ENCODE data around the gene CD14. TPM values are rescaled to one million over a fixed set of nuclear protein-coding genes. Genes with fewer than 3 reads are reported as not detected.

CD14 gene
- total and polyA plus RNA-seq, 3 donors from 2014 or later = 23.7 to 41.1 (median 40.5) TPM

- TF ChIP-seq, protein P1, sequence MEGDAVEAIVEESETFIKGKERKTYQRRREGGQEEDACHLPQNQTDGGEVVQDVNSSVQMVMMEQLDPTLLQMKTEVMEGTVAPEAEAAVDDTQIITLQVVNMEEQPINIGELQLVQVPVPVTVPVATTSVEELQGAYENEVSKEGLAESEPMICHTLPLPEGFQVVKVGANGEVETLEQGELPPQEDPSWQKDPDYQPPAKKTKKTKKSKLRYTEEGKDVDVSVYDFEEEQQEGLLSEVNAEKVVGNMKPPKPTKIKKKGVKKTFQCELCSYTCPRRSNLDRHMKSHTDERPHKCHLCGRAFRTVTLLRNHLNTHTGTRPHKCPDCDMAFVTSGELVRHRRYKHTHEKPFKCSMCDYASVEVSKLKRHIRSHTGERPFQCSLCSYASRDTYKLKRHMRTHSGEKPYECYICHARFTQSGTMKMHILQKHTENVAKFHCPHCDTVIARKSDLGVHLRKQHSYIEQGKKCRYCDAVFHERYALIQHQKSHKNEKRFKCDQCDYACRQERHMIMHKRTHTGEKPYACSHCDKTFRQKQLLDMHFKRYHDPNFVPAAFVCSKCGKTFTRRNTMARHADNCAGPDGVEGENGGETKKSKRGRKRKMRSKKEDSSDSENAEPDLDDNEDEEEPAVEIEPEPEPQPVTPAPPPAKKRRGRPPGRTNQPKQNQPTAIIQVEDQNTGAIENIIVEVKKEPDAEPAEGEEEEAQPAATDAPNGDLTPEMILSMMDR (IDR thresholded peaks at IDR 0.05) = no peak
- no peak for TF ChIP-seq POLR2A (IDR thresholded peaks at IDR 0.05)
- H3K4me3 ChIP-seq = no peak overlapping the region
- no peak for DNase-seq
- no peaks in the 10 kb centered on the region for H3K27me3 ChIP-seq
- no peak overlapping the region for H3K27ac ChIP-seq
- no peaks in the 10 kb centered on the region for H3K36me3 ChIP-seq (ENCODE audit: low read depth, missing control alignments)
- intact Hi-C loops (cut with DNase I; ENCODE audit: low total_unique reads) = no loop called here
- no peaks in the 10 kb centered on the region for H3K9me3 ChIP-seq
- H3K4me1 ChIP-seq = peaks cover 7% of the 10 kb centered on the region
- 89 to 96% methylated on average over 1 of the region's 1 CpG for WGBS, 2 donors
These were observed 45.5 kb downstream of the CD14 start for GRCh38 chr5:140587495-140587894.

Small RNA genes within 50 kb of the gene (microRNA-seq; reads per million reads assigned to microRNA genes)
- gene MIR3655 (ENCODE audit: borderline number of aligned reads in 2 of 2, borderline replicate concordance in 1 of 2) = 2.8 to 4.9 reads per million in 2 donors

Other genes with a start within 250 kb of the CD14 start
- 100 to 1,000 TPM; 170 to 172 TPM for gene ANKHD1, start 231.3 kb downstream of the CD14 start, total RNA-seq
- 70.0 TPM for gene ANKHD1, start 231.3 kb downstream of the CD14 start, polyA plus RNA-seq (ENCODE audit: insufficient read depth, low read depth, low replicate concordance)
- gene EIF4EBP3, start 85.5 kb downstream of the CD14 start, total RNA-seq = 10 to 100 TPM; 11.7 to 14.0 TPM
- gene EIF4EBP3, start 85.5 kb downstream of the CD14 start, polyA plus RNA-seq (ENCODE audit: insufficient read depth, low read depth, low replicate concordance) = 47.3 TPM
- 10 to 100 TPM; 43.1 to 51.3 TPM for gene SRA1, start 75.7 kb downstream of the CD14 start, total RNA-seq
- 49.0 TPM for gene SRA1, start 75.7 kb downstream of the CD14 start, polyA plus RNA-seq (ENCODE audit: insufficient read depth, low read depth, low replicate concordance)
- gene APBB3, start 68.6 kb downstream of the CD14 start, total RNA-seq = 100 to 1,000 TPM; 122 to 129 TPM
- 73.1 TPM for gene APBB3, start 68.6 kb downstream of the CD14 start, polyA plus RNA-seq (ENCODE audit: insufficient read depth, low read depth, low replicate concordance)
- gene SLC35A4, start 68.3 kb downstream of the CD14 start, total RNA-seq = 100 to 1,000 TPM in 1 of 2 donors, 10 to 100 TPM in 1; 84.3 to 105 TPM
- 97.0 TPM for gene SLC35A4, start 68.3 kb downstream of the CD14 start, polyA plus RNA-seq (ENCODE audit: insufficient read depth, low read depth, low replicate concordance)
- 100 to 1,000 TPM in 1 of 2 donors, 10 to 100 TPM in 1; 58.0 to 103 TPM for gene TMCO6, start 6.3 kb upstream of the CD14 start, total RNA-seq
- 34.5 TPM for gene TMCO6, start 6.3 kb upstream of the CD14 start, polyA plus RNA-seq (ENCODE audit: insufficient read depth, low read depth, low replicate concordance)
- gene NDUFA2, start 14.5 kb upstream of the CD14 start, total RNA-seq = 100 to 1,000 TPM in 1 of 2 donors, 10 to 100 TPM in 1; 82.6 to 109 TPM
- gene NDUFA2, start 14.5 kb upstream of the CD14 start, polyA plus RNA-seq (ENCODE audit: insufficient read depth, low read depth, low replicate concordance) = 116 TPM
- gene IK, start 14.7 kb upstream of the CD14 start, total RNA-seq = 100 to 1,000 TPM; 160 to 192 TPM
- 187 TPM for gene IK, start 14.7 kb upstream of the CD14 start, polyA plus RNA-seq (ENCODE audit: insufficient read depth, low read depth, low replicate concordance)
- gene WDR55, start 31.7 kb upstream of the CD14 start, total RNA-seq = 10 to 100 TPM; 17.6 to 21.1 TPM
- gene WDR55, start 31.7 kb upstream of the CD14 start, polyA plus RNA-seq (ENCODE audit: insufficient read depth, low read depth, low replicate concordance) = 11.7 TPM
- gene DND1, start 40.4 kb upstream of the CD14 start, total RNA-seq = 10 to 100 TPM; 31.8 to 47.2 TPM
- 21.8 TPM for gene DND1, start 40.4 kb upstream of the CD14 start, polyA plus RNA-seq (ENCODE audit: insufficient read depth, low read depth, low replicate concordance)
- 10 to 100 TPM; 58.7 to 63.9 TPM for gene HARS1, start 58.2 kb upstream of the CD14 start, total RNA-seq
- 73.4 TPM for gene HARS1, start 58.2 kb upstream of the CD14 start, polyA plus RNA-seq (ENCODE audit: insufficient read depth, low read depth, low replicate concordance)
- 10 to 100 TPM; 40.2 to 43.1 TPM for gene HARS2, start 58.3 kb upstream of the CD14 start, total RNA-seq
- 30.8 TPM for gene HARS2, start 58.3 kb upstream of the CD14 start, polyA plus RNA-seq (ENCODE audit: insufficient read depth, low read depth, low replicate concordance)
- 10 to 100 TPM; 28.5 to 30.2 TPM for gene ZMAT2, start 67.3 kb upstream of the CD14 start, total RNA-seq
- 50.5 TPM for gene ZMAT2, start 67.3 kb upstream of the CD14 start, polyA plus RNA-seq (ENCODE audit: insufficient read depth, low read depth, low replicate concordance)
- 1 to 10 TPM; 1.7 to 2.6 TPM for gene PCDHA1, start 153.0 kb upstream of the CD14 start, total RNA-seq
- 1.8 TPM for gene PCDHA1, start 153.0 kb upstream of the CD14 start, polyA plus RNA-seq (ENCODE audit: insufficient read depth, low read depth, low replicate concordance)
- gene PCDHA2, start 161.7 kb upstream of the CD14 start, total RNA-seq = 1 to 10 TPM; 1.0 to 1.3 TPM
- gene PCDHA2, start 161.7 kb upstream of the CD14 start, polyA plus RNA-seq (ENCODE audit: insufficient read depth, low read depth, low replicate concordance) = 0.57 TPM
- 1 to 10 TPM in 1 of 2 donors, under 1 TPM in 1; 0.79 to 2.0 TPM for gene PCDHA3, start 167.9 kb upstream of the CD14 start, total RNA-seq
- 0.74 TPM for gene PCDHA3, start 167.9 kb upstream of the CD14 start, polyA plus RNA-seq (ENCODE audit: insufficient read depth, low read depth, low replicate concordance)
- 1 to 10 TPM; 3.4 to 4.5 TPM for gene PCDHA4, start 173.9 kb upstream of the CD14 start, total RNA-seq
- gene PCDHA4, start 173.9 kb upstream of the CD14 start, polyA plus RNA-seq (ENCODE audit: insufficient read depth, low read depth, low replicate concordance) = 1.3 TPM
- gene PCDHA5, start 188.4 kb upstream of the CD14 start, total RNA-seq = 1 to 10 TPM; 1.0 to 1.7 TPM
- 0.21 TPM for gene PCDHA5, start 188.4 kb upstream of the CD14 start, polyA plus RNA-seq (ENCODE audit: insufficient read depth, low read depth, low replicate concordance)
- 1 to 10 TPM; 2.3 to 4.6 TPM for gene PCDHA6, start 194.8 kb upstream of the CD14 start, total RNA-seq
- gene PCDHA6, start 194.8 kb upstream of the CD14 start, polyA plus RNA-seq (ENCODE audit: insufficient read depth, low read depth, low replicate concordance) = 0.88 TPM
- 1 to 10 TPM; 2.7 to 3.8 TPM for gene PCDHA7, start 201.1 kb upstream of the CD14 start, total RNA-seq
- gene PCDHA7, start 201.1 kb upstream of the CD14 start, polyA plus RNA-seq (ENCODE audit: insufficient read depth, low read depth, low replicate concordance) = 0.78 TPM
- 1 to 10 TPM; 1.2 to 1.9 TPM for gene PCDHA8, start 208.0 kb upstream of the CD14 start, total RNA-seq
- gene PCDHA8, start 208.0 kb upstream of the CD14 start, polyA plus RNA-seq (ENCODE audit: insufficient read depth, low read depth, low replicate concordance) = 0.24 TPM
- gene PCDHA9, start 215.2 kb upstream of the CD14 start, total RNA-seq = 1 to 10 TPM; 2.0 to 2.3 TPM
- gene PCDHA9, start 215.2 kb upstream of the CD14 start, polyA plus RNA-seq (ENCODE audit: insufficient read depth, low read depth, low replicate concordance) = 1.1 TPM
- gene PCDHA10, start 222.7 kb upstream of the CD14 start, total RNA-seq = 1 to 10 TPM; 3.3 to 4.4 TPM
- 0.95 TPM for gene PCDHA10, start 222.7 kb upstream of the CD14 start, polyA plus RNA-seq (ENCODE audit: insufficient read depth, low read depth, low replicate concordance)
- gene PCDHA11, start 235.8 kb upstream of the CD14 start, total RNA-seq = 1 to 10 TPM; 2.9 to 4.6 TPM
- 2.7 TPM for gene PCDHA11, start 235.8 kb upstream of the CD14 start, polyA plus RNA-seq (ENCODE audit: insufficient read depth, low read depth, low replicate concordance)
- 1 to 10 TPM; 4.0 to 4.3 TPM for gene PCDHA12, start 242.1 kb upstream of the CD14 start, total RNA-seq
- gene PCDHA12, start 242.1 kb upstream of the CD14 start, polyA plus RNA-seq (ENCODE audit: insufficient read depth, low read depth, low replicate concordance) = 1.9 TPM
- gene PCDHA13, start 248.9 kb upstream of the CD14 start, total RNA-seq = 1 to 10 TPM; 4.4 to 4.7 TPM
- 1.8 TPM for gene PCDHA13, start 248.9 kb upstream of the CD14 start, polyA plus RNA-seq (ENCODE audit: insufficient read depth, low read depth, low replicate concordance)